ENCODE measurements around the gene BMI1.
"Not testable (repeated sequence)": the region's sequence is repeated elsewhere in the genome, so short reads cannot be mapped to it uniquely, and the experiment has no call there.

Gene BMI1

GRCh38 chr10:22340329-22341189 lies 19.7 kb downstream of the BMI1 start:
- DNase-seq, result no peak

GRCh38 chr10:22341190-22341925 lies 20.5 kb downstream of the BMI1 start:
- no peak for DNase-seq

DNA sequence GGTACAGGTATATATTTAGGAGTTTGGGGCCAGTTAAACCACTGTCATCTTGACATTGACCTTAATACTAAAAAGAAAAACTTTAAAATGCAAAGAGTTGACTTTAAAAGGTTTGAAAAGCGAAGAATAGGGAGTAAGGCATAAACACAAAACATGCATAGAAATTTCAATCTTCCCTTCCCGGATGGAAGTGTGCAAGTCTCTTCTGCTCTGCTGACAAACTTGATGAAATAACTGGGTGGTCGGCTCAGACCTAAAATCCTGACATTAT lies 21.0 kb downstream of the BMI1 start:
- DNase-seq, result no peak

DNA sequence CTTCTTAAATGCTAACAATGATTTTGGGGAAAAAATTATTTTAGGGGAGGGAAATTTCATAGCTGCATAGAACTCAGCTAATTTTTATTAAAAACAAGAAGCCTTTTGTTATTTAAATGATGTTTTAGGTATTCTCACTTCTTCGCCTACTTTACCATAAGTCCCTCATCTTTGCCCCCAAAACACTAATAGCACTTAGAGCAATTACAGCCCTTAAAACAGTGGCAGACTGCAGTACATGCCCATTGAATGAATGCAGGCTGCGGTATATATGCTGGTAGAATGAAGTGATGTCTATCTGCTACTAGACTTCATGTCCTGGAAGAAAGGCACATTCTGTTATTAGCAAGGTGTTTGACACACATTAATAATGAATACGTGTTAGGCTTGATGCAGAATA lies 21.5 kb downstream of the BMI1 start:
- DNase-seq, result no peak

DNA sequence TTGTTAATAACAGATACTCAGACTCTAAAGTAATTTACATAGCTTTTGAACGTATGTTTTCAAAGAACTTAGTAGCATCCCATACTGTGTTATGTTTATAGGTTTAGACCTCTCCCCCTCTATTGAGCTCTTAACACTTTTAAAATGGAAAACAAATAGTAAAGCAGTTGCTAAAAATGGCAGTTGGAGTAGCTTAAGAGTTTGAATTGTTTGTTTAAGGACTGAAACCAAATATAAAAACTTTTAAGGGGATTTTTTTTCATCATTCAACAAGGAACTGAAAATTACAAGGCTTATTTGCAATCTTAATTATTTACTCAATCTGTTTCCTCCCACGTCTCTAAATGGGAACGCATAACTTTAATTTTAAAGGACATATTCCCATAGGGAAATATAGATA lies 22.8 kb downstream of the BMI1 start:
- DNase-seq, result no peak

DNA sequence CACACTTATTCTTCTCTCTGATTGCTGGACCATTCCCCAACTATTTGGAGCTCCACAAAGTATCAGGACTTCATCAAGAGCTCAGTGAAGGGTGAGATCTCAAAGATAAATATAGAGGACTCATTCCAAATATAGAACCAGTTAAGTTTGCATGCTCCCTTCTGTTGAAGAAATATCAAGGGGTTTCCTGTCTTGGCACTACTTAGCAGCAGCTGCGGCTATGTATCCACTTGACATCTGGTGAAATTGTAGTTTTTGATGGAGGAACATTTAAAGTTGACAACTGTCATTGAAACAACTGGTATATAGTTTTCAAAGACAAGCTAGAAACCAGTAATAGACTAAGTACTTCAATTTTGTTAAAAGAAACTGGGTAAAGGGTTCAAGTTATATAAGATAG lies 23.4 kb downstream of the BMI1 start:
- DNase-seq, result no peak

- no peak for DNase-seq
These were observed 23.9 kb downstream of the BMI1 start for GRCh38 chr10:22344781-22345300.

GRCh38 chr10:22345301-22346095 lies 24.6 kb downstream of the BMI1 start, which contains the start of gene SPAG6:
SPAG6 (plus strand) TSS chr10:22345496; CDS start chr10:22345612, 116 bp downstream.
- DNase-seq, result no peak

DNA sequence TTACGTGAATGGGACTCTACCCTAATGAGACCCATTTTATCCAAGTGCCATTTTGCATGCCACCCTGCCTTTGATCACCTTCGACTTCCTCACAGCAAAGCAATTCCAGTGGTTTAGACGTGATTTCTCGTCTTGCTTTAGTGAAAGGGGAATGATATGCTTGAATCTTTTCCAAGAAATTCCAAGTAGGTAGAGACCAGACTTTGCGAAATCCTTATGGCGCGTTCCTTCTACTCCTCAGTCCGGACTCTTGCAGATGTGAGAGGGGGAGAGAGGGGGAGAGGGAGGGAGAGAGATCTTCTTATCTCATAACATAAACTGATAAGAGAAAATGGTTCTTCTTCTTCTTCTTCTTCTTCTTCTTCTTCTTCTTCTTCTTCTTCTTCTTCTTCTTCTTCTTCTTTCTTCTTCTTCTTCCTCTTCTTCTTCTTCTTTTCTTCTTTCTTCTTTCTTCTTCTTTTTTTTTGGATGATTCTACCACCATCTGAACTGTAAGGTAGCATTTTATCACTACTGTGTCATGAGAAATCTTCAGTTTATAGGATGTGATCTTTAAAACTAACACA lies 25.3 kb downstream of the BMI1 start:
- no peak for DNase-seq

DNA sequence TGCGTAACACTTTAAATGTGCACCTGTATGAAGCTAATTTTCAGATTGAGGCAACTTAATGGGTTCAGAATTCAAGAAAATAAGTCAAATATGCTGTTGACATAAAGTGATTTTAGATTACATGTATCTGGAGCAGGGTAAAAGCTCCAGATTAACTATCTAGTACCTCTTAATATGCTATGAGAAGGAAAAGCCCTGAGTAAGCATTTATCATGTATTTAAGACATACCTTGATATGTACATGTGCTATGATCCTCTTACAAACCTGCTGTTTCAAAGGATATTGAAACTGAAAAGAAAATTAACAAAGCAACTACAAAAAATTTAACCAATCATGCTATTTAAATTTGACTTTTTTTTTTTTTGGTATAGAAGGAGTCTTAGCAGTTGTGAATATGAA lies 28.9 kb downstream of the BMI1 start:
- DNase-seq, result no peak

DNA sequence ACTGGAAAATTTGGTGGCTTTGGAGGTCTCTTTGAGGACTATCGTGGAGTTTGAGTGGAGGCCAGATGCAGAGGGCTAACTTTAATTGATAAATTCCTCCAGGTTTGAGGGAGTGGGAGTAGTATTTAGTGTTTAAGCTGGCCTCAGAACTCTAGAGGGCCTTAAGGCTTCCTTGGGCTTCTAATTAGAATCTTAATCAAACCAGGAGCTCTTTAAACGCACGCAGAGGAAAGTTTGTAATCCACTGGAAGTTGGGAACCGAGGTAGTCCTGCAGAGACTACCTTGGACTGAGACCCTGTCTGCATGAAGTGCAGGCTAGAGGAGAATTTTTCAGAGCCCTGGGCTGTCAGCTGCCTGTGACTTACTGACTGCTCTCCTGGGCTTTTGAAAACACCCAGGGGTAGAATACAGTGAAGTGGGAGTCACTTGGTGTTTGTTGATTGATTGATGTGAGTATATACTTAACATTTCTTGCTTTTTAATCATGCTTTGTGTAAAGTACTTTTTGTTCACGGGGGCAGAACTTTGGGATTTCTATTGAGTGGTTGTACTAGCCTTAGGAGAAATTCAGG lies 30.3 kb downstream of the BMI1 start:
- DNase-seq, result no peak

DNA sequence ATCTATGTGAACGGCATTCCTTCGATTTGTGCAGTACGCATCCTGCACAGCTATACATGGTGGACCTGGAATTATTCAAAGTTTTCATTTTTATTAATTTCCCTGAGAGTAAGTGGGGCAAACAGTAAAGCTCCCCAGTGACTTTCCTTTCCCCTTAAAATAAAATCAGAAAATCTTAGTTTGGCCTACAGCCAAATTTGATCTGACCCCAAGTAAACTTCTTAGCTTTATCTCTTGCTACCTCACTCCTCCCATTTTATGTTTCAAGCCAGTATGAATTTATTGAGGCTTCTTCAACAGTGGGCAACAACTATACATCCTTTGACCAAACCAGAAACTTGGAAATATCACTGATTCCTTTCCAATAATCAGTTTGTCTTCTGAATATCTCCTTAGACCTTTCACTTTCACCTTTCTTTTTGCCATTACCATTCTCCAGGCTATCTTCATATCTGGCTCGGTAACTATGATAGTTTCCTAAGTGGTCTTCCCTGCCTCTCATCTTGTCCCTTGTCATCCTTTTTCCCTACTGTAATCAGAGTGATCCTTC lies 35.5 kb downstream of the BMI1 start:
- no peak for DNase-seq

DNA sequence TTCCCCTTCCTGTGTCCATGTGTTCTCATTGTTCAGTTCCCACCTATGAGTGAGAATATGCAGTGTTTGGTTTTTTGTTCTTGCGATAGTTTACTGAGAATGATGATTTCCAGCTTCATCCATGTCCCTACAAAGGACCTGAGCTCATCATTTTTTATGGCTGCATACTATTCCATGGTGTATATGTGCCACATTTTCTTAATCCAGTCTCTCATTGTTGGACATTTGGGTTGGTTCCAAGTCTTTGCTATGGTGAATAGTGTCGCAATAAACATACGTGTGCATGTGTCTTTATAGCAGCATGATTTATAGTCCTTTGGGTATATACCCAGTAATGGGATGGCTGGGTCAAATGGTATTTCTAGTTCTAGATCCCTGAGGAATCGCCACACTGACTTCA lies 36.9 kb downstream of the BMI1 start:
- not testable (repeated sequence) for DNase-seq

DNA sequence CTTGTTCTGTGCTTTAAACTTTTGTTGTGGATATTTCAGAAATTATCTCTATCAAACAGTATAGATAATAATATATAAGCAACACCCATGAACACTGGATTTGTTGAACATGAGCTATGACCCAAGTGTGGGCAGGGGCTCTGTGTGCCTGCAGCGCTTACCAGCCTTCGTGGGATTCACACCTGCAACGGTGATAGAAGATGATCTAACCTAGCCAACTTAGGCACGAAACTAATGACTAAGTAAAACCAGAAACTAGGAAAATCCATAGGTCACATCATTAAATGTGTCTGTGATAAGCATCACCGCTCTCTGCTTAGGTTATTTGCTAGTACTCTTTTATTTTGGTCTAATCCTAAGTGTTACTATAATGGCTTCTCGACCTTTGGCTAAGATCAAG lies 42.4 kb downstream of the BMI1 start:
- DNase-seq, result no peak

DNA sequence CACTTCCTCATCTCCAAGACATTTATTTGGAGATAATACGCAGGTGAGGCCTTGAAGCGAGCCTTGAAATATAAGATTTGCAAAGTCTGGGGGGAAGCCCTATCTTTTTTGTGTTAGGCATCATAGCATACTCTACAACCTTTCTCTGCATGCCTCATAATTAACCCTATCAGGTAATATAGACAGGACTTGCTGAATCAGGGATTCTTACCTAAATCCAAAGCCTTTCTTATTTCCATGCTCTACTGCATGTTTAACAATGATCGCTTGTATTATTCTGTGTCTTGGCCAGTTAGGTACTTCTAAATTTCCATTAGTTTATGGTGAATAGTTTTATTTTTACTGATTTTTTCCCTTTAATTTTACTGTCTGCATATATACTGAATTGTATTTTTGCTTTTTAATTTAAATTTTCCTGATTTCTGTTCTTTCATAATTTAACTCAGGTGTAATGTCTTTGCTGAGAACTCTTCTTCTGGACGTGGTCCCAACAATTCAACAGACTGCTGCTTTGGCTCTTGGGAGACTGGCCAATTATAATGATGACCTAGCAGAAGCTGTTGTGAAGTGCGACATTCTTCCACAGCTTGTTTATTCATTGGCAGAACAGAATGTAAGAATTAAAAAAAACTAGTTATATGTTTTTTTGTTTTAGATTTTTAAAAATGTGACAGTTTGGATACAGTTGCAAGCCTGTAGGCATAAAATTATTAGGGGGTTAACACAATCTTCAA lies 43.7 kb downstream of the BMI1 start:
- no peak for DNase-seq

DNA sequence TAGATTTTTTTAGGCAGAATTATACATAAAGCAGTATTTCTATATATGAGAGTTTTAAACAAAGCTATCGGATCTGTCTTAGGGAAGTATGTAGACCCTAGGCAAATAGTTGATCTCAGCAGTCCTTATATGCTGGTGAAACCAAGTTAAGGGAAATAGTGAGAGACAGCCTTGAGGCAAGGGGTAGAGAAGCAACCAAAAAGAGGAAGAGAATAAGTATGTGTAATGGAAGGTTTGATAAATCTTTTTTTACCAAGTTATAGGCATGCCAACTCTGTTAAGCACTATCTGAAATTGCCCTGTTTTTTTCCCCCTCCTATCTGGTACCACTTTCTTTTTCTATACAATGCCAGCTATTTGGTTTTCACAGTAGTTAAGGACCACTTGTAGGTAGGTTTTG lies 44.3 kb downstream of the BMI1 start:
- DNase-seq, result no peak

DNA sequence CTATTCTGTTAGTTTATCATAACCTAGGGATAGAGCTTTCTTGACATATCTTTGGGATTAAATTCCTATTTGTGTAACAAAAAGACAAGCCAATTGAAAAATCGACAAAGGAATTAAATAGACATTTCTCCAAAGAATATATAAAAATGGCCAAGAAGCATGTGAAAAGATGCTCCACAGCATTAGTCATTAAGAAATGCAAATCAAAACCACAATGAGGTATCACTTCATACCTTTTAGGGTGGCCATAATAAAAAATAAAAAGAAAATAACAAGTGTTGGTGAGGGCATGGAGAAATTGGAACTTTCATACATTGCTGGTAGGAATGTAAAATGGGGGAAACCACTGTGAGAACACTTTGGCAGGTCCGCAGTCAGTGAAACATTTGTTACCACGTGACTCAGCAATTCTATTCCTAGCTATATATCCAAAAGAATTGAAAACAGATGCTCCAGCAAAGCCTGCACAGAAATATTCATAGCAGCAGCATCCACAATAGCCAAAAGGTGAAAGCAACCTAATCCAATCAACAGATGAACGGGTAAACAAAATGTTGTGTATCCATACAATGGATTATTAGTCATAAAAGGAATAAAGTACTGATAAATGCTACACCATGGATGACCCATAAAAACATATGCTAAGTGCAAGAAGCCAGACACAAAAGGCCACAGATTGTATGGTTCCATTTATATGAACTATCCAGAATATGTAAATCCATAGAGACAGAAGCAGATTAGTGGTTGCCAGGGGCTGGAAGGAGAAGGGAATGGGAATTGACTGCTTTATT lies 44.9 kb downstream of the BMI1 start:
- no peak for DNase-seq

GRCh38 chr10:22366435-22366703 lies 45.5 kb downstream of the BMI1 start:
- DNase-seq, result no peak

GRCh38 chr10:22366771-22367170 lies 45.9 kb downstream of the BMI1 start:
- no peak for DNase-seq

GRCh38 chr10:22367471-22367870 lies 46.6 kb downstream of the BMI1 start:
- no peak for DNase-seq

- no peak for DNase-seq
These were observed 47.5 kb downstream of the BMI1 start for GRCh38 chr10:22368402-22368801.
